ENCODE results near the gene TTC21B. TPM values are rescaled to one million over a fixed set of nuclear protein-coding genes. Genes with fewer than 3 reads are reported as not detected.

TTC21B gene
- total RNA-seq, 1 experiment from 2014 or later, result 9.8 TPM

GRCh38 chr2:165889798-165890197 lies 63.8 kb downstream of the TTC21B start:
- POLR2A ChIA-PET (ENCODE audit: unreplicated experiment), result no interaction called here
- Histone ChIP-seq H3K9me3 (ENCODE audit: insufficient read depth, low read depth) (no peaks in the 10 kb centered on the region), H3K4me2 (no peak overlapping the region), H3K9me2 (ENCODE audit: insufficient read depth) (no peaks in the 10 kb centered on the region), H3K27me3 (ENCODE audit: insufficient read depth, low read depth) (no peaks in the 10 kb centered on the region), H4K20me1 (ENCODE audit: insufficient read depth) (no peaks in the 10 kb centered on the region), H3K27ac (no peak overlapping the region), H3K4me1 (replicated peaks; ENCODE audit: insufficient read depth) (no peaks in the 10 kb centered on the region), H3K4me3 (no peak overlapping the region), H2AFZ (no peak overlapping the region), H3F3A (ENCODE audit: insufficient read depth, low read depth) (no peaks in the 10 kb centered on the region), H3K36me3 (ENCODE audit: low read depth) (no peaks in the 10 kb centered on the region), H3K79me2 (ENCODE audit: low read depth) (no peaks in the 10 kb centered on the region)
- DNase-seq, result no peak
- CTCF ChIA-PET, result no interaction called here
- TF ChIP-seq CTCF (conservative IDR thresholded peaks at IDR 0.05) (no peak), EZH2 (IDR thresholded peaks at IDR 0.05; ENCODE audit: low read depth) (no peak)
- BruUV-seq (replicated peaks), result no TSS peak
- intact Hi-C loops (cut with micrococcal nuclease; ENCODE audit: unreplicated experiment), result no loop called here

- CTCF ChIA-PET, result no interaction called here
Measured at GRCh38 chr2:165889158-165889557, 64.4 kb downstream of the TTC21B start.

GRCh38 chr2:165888171-165888570 lies 65.4 kb downstream of the TTC21B start:
- intact Hi-C loops (cut with micrococcal nuclease; ENCODE audit: unreplicated experiment), result no loop called here
- Histone ChIP-seq H3K36me3 (ENCODE audit: low read depth) (no peaks in the 10 kb centered on the region), H3F3A (ENCODE audit: insufficient read depth, low read depth) (no peaks in the 10 kb centered on the region), H3K9me3 (ENCODE audit: insufficient read depth, low read depth) (no peaks in the 10 kb centered on the region), H2AFZ (no peak overlapping the region), H4K20me1 (ENCODE audit: insufficient read depth) (no peaks in the 10 kb centered on the region), H3K79me2 (ENCODE audit: low read depth) (no peaks in the 10 kb centered on the region), H3K4me3 (no peak overlapping the region), H3K27ac (no peak overlapping the region), H3K4me2 (no peak overlapping the region), H3K4me1 (replicated peaks; ENCODE audit: insufficient read depth) (no peaks in the 10 kb centered on the region), H3K27me3 (ENCODE audit: insufficient read depth, low read depth) (no peaks in the 10 kb centered on the region), H3K9me2 (ENCODE audit: insufficient read depth) (no peaks in the 10 kb centered on the region)
- POLR2A ChIA-PET (ENCODE audit: unreplicated experiment), result no interaction called here
- CTCF ChIA-PET, result no interaction called here
- TF ChIP-seq EZH2 (IDR thresholded peaks at IDR 0.05; ENCODE audit: low read depth), result no peak
- no peak for TF ChIP-seq CTCF (conservative IDR thresholded peaks at IDR 0.05)
- DNase-seq, result no peak
- BruUV-seq (replicated peaks), result no TSS peak

More at GRCh38 chr2:165889158-165889557, 64.4 kb downstream of the TTC21B start:
- BruUV-seq (replicated peaks), result no TSS peak
- no peaks in the 10 kb centered on the region for H3K36me3 ChIP-seq (ENCODE audit: low read depth)
- no peaks in the 10 kb centered on the region for H4K20me1 ChIP-seq (ENCODE audit: insufficient read depth)
- intact Hi-C loops (cut with micrococcal nuclease; ENCODE audit: unreplicated experiment), result no loop called here
- no peaks in the 10 kb centered on the region for H3K9me2 ChIP-seq (ENCODE audit: insufficient read depth)
- no peak for TF ChIP-seq CTCF (conservative IDR thresholded peaks at IDR 0.05)
- no peak for TF ChIP-seq EZH2 (IDR thresholded peaks at IDR 0.05; ENCODE audit: low read depth)
- H2AFZ ChIP-seq, result no peak overlapping the region
- no peaks in the 10 kb centered on the region for H3F3A ChIP-seq (ENCODE audit: insufficient read depth, low read depth)
- no peak overlapping the region for H3K27ac ChIP-seq
- no peak for DNase-seq
- H3K9me3 ChIP-seq (ENCODE audit: insufficient read depth, low read depth), result no peaks in the 10 kb centered on the region
- no peaks in the 10 kb centered on the region for H3K4me1 ChIP-seq (replicated peaks; ENCODE audit: insufficient read depth)
- H3K27me3 ChIP-seq (ENCODE audit: insufficient read depth, low read depth), result no peaks in the 10 kb centered on the region
- no peak overlapping the region for H3K4me2 ChIP-seq
- no peak overlapping the region for H3K4me3 ChIP-seq
- POLR2A ChIA-PET (ENCODE audit: unreplicated experiment), result no interaction called here
- H3K79me2 ChIP-seq (ENCODE audit: low read depth), result no peaks in the 10 kb centered on the region

Data from PC-9 (cell line).